ENCODE data around the gene VEPH1.

The VEPH1 gene

DNA sequence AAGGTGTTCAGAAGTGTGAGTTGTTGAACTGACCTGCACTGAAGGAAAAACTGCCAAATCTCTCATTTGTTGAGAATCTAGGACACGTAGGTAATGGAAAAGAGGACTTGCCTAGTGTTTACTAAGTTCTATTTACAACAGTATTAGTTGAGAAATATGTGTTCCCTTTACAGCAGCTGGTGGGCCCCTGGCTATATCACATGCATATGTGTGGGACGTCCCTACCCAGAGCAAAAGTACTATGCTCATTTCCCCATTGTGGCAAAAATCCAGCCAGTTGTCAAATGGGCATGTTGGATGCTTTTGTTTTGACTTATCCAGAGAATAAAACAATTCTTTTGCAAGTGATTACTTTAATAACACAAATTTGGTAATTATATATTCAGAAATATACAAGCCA, 179.9 kb downstream of the VEPH1 start:
- Histone ChIP-seq H3K36me3 (no peaks in the 10 kb centered on the region), H3K27ac (no peak overlapping the region), H3K9me3 (no peaks in the 10 kb centered on the region), H3K4me3 (ENCODE audit: low read depth in 1 of 2, low read length in 1 of 2) (no peak overlapping the region), H3K4me1 (ENCODE audit: control insufficient read depth in 1 of 2, insufficient read depth in 1 of 2, low read depth in 1 of 2, low read length in 1 of 2) (no peaks in the 10 kb centered on the region), H3K27me3 (no peaks in the 10 kb centered on the region)
- TF ChIP-seq, protein P1, sequence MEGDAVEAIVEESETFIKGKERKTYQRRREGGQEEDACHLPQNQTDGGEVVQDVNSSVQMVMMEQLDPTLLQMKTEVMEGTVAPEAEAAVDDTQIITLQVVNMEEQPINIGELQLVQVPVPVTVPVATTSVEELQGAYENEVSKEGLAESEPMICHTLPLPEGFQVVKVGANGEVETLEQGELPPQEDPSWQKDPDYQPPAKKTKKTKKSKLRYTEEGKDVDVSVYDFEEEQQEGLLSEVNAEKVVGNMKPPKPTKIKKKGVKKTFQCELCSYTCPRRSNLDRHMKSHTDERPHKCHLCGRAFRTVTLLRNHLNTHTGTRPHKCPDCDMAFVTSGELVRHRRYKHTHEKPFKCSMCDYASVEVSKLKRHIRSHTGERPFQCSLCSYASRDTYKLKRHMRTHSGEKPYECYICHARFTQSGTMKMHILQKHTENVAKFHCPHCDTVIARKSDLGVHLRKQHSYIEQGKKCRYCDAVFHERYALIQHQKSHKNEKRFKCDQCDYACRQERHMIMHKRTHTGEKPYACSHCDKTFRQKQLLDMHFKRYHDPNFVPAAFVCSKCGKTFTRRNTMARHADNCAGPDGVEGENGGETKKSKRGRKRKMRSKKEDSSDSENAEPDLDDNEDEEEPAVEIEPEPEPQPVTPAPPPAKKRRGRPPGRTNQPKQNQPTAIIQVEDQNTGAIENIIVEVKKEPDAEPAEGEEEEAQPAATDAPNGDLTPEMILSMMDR (IDR thresholded peaks at IDR 0.05) = no peak

DNA sequence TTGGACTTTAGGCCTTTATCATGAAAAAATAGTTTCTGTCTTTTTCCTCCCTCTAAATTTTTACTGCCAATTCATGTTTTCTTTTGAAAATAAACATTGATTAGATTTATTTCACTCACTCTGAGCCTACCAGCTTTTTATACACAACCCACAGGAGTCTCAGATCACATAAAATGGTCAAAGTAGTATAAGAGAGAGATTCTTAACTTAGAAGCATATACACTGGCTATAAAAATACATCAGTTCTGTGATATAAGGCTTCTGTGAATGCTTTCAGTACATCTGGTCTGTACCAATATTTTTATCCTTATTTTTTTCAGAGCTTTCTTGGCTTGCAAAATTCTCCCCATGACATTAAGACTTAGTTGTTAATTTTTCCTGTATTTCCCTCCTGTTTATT, 183.5 kb downstream of the VEPH1 start:
- Histone ChIP-seq H3K4me3 (ENCODE audit: low read depth in 1 of 2, low read length in 1 of 2) (no peak overlapping the region), H3K27ac (no peak overlapping the region), H3K4me1 (ENCODE audit: control insufficient read depth in 1 of 2, insufficient read depth in 1 of 2, low read depth in 1 of 2, low read length in 1 of 2) (no peaks in the 10 kb centered on the region), H3K9me3 (no peaks in the 10 kb centered on the region), H3K36me3 (no peaks in the 10 kb centered on the region), H3K27me3 (no peaks in the 10 kb centered on the region)
- TF ChIP-seq, protein P1 (IDR thresholded peaks at IDR 0.05) = no peak

DNA sequence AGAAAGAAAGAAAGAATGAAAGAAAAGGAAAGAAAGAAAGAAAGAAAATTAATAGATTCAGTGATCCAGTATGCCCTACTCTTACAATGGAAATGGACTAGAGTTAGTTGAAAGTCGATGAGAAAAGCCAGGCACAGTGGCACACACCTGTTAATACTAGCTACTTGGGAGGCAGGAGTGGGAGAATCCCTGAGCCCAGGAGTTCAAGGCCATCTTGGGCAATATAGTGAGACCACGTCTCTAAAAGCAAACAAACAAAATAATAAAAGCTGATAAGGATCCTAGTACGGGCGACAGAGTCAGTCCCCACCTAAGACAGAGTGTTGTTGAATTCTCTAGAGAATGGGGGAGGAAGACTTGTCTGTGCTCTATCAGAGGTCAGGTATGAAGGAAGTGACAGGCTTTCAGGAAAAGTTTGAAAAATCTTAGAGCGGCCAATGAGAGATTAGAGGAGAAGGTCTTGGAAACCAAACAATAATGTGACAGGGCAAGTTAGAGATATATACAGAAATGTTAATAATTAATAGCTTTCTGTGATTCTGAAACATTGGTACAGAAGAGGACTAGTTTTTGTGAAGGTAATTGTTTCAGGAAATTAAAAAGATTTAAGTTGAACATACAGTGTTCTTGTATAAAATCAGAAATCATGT, 184.5 kb downstream of the VEPH1 start:
- Histone ChIP-seq H3K4me1 (ENCODE audit: control insufficient read depth in 1 of 2, insufficient read depth in 1 of 2, low read depth in 1 of 2, low read length in 1 of 2) (no peaks in the 10 kb centered on the region), H3K36me3 (no peaks in the 10 kb centered on the region), H3K9me3 (no peaks in the 10 kb centered on the region), H3K27ac (no peak overlapping the region), H3K4me3 (ENCODE audit: low read depth in 1 of 2, low read length in 1 of 2) (no peak overlapping the region), H3K27me3 (no peaks in the 10 kb centered on the region)
- TF ChIP-seq, protein P1 (IDR thresholded peaks at IDR 0.05) = no peak

DNA sequence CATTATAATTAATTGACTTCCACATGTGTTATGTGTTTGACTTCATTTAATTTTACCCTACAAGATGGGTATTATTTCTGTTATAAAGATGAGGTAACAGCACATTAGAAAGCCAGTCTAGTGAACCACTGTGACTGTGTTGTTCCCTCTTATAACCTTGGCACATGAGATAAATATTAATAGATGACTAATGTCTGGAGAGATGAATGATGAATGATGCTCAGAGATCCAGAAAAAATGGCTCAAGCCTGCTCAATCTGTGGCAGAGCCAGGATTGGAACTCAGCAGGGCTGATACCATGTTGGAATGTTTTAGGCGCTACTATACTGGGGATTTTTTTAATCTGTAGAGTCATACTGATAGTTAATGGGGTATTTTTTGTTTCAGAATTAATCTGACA, 185.3 kb downstream of the VEPH1 start:
- H3K27ac ChIP-seq = no peak overlapping the region
- no peaks in the 10 kb centered on the region for H3K36me3 ChIP-seq
- TF ChIP-seq, protein P1 (IDR thresholded peaks at IDR 0.05) = no peak
- H3K4me3 ChIP-seq (ENCODE audit: low read depth in 1 of 2, low read length in 1 of 2) = no peak overlapping the region
- no peaks in the 10 kb centered on the region for H3K4me1 ChIP-seq (ENCODE audit: control insufficient read depth in 1 of 2, insufficient read depth in 1 of 2, low read depth in 1 of 2, low read length in 1 of 2)
- no peaks in the 10 kb centered on the region for H3K9me3 ChIP-seq
- H3K27me3 ChIP-seq = no peaks in the 10 kb centered on the region

DNA sequence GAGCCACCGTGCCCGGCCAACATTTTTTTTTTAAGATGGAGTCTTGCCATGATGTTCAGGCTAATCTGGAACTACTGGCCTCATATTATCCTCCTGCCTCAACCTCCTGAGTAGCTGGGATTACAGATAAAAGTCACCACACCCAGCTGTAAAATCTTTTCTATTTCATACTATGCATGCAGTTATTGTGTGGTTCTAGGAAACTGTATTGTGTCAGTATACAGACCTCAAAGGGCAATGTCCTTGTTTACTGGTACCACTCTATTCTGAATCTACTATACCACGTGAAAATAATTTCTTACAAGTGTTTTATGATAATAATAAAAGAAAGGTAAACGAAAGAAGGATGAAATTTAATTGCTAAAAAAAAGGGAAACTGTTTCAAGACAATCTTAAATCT, 190.0 kb downstream of the VEPH1 start:
- TF ChIP-seq, protein P1 (IDR thresholded peaks at IDR 0.05) = no peak

DNA sequence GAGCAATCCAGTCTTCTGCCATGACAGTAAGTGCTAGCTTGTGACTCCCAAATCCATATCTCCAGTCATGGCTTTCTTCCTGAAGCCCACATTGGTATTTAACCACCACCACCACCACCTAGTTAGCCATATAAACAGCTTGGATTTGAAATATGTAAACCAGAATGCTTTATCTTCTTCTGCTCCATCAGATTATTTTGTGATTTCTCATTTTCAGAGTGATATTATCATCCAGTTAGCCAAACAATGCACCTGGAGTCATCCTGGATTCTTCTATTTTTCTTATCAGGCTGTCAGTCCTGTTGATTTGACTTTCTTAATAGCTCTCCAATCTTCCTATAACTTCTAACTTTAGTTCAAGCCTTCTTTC, 190.9 kb downstream of the VEPH1 start:
- Histone ChIP-seq H3K27ac (no peak overlapping the region), H3K27me3 (no peaks in the 10 kb centered on the region), H3K4me1 (ENCODE audit: control insufficient read depth in 1 of 2, insufficient read depth in 1 of 2, low read depth in 1 of 2, low read length in 1 of 2) (no peaks in the 10 kb centered on the region), H3K9me3 (no peaks in the 10 kb centered on the region), H3K36me3 (no peaks in the 10 kb centered on the region), H3K4me3 (ENCODE audit: low read depth in 1 of 2, low read length in 1 of 2) (no peak overlapping the region)
- TF ChIP-seq, protein P1 (IDR thresholded peaks at IDR 0.05) = no peak

More for the DNA sequence above, 190.0 kb downstream of the VEPH1 start:
- Histone ChIP-seq H3K27ac (no peak overlapping the region), H3K9me3 (no peaks in the 10 kb centered on the region), H3K4me1 (ENCODE audit: control insufficient read depth in 1 of 2, insufficient read depth in 1 of 2, low read depth in 1 of 2, low read length in 1 of 2) (no peaks in the 10 kb centered on the region), H3K36me3 (no peaks in the 10 kb centered on the region), H3K4me3 (ENCODE audit: low read depth in 1 of 2, low read length in 1 of 2) (no peak overlapping the region), H3K27me3 (no peaks in the 10 kb centered on the region)

Measured in neutrophil (primary cell).